Eye (tissue), 1 donor: ENCODE data around the gene WNT7A.
"Not testable (repeated sequence)": the region's sequence is repeated elsewhere in the genome, so short reads cannot be mapped to it uniquely, and the experiment has no call there.

Experiments used
- DNase-seq: peaks from one replicate; pipeline ENCODE4 v3.0.0-alpha.2; 2015

Gene WNT7A

DNA sequence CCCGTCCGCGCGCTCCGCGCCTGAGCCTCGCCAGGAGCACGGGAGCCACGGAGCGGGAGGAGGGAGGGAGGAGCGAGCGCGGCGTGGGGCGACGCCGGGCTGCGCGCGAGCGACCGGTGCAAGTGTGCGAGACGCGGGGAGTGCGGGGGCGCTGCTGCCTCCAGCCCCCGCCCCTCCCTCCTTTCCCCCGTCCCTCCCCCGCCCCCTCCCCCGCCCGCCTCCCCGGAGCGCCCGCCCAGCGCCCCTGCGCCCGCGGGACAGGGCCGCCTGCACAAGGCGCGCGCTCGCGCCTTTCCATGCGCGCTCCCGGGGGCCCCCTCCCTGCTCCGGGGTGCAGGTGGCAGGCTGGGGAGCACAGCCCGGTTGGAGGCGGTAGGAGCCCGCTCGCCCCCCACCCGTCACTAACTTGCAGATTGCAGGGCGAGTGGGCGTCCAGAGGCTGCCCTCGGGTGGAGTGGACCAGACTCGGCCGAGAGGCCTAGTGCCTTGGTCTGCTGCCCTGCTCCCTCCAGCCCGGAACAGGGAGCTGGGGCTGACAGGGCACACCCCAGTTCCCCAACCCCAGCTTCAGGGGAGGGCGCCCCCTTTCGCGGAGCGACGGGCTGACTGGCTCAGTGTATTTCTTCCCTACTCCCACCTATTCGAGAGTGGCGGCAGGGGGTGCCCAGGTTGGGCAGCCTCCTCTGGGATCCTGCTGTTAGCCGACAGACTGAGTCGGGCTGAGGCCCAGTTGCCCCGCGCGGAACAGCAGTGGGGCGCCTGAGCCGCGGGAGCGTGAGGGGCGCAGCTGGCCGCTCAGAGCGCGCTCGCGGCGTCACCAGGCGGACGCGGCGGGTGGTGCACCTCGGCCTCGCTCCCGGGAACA, at the start of gene WNT7A:
Gene WNT7A, minus strand, starts transcription at position 126 of the 865 bp plus-strand sequence. CDS start 255 bp downstream, outside the sequence.
- peak; percentile 84 for DNase-seq

DNA sequence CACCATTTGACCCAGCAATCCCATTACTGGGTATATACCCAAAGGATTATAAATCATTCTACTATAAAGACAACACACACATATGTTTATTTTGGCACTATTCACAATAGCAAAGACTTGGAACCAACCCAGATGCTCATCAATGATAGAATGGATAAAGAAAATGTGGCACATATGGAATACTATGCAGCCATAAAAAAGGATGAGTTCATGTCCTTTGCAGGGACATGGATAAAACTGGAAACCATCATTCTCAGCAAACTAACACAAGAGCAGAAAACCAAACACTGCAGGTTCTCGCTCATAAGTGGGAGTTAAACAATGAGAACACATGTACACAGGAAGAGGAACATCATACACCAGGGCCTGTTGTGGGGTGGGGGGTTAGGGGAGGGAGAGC, 48.9 kb upstream of the WNT7A start:
- not testable (repeated sequence) for DNase-seq

- no peak for DNase-seq
Measured at GRCh38 chr3:13927295-13927694, 47.4 kb upstream of the WNT7A start.

- no peak for DNase-seq
Measured at GRCh38 chr3:13916375-13916774, 36.5 kb upstream of the WNT7A start.

- no peak for DNase-seq
Measured at GRCh38 chr3:13902648-13903238, 22.9 kb upstream of the WNT7A start.

- no peak for DNase-seq
Measured at GRCh38 chr3:13901935-13902584, 22.2 kb upstream of the WNT7A start.

DNA sequence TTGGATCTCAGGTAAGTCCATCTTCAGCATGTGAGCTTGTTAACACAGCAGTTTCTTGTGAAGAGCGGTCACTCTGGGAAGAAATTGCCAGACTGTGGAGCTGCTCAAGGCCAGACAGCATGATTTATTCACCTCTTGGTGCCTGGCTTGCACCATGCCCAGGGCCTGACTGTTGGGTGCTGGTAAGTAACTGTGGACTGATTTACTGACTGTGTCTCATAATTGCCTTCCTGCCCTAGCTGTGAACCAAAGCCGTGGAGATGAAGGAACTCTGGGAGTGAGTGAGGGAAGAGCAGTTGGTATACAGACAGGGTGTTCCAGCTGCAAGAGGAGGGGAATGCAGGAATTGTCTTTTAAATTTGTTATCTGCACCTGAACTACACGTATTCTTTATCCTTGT, 18.5 kb upstream of the WNT7A start:
- DNase-seq: no peak

GRCh38 chr3:13896473-13897154, 16.7 kb upstream of the WNT7A start:
- DNase-seq: peak; percentile 91

DNA sequence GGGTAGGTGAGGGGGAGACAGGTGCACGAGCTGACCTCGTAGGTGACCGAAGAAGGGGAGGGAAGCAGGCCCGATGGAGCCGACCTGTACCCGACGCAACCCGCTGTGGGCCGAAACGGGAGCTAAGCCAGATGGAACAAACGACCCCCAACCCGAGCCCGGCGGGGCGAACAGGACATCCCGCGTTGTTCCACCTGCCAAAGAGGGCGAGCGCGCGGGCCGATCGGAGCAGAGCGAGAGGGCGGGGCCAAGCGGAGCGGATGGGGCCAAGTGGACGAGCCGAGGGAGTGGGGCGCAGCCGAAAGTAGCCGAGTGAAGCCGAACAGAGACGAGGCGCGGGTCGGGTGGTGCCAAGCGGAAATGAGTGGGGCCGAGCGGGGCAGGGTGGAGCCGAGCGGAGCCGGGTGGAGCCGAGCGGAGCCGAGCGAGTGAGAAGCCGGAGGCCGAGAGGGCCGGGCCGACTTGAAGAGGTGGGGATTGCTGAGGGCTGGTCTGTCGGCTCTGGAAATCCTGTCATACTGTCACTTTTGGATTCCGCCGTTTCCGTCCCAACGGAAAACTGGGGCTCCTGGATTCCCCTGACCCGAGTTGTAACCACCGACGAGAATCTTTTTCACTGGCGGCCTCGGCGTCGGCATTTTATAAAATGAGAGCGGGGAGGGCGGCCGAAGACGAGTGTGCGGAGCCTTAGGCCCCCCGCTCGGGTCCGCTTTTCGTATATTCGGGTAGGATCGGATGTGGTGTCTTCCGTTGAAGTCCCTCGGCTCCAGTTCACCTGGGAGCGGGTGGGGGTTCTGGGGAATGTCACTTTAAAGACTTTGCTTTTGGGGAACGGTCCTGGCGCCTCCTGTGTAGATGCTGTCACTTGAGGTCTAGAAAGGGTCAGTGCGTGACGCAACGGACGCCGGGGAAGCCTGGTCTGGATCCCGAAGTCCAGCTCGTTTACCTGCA, 15.6 kb upstream of the WNT7A start:
- peak; percentile 97 for DNase-seq

DNA sequence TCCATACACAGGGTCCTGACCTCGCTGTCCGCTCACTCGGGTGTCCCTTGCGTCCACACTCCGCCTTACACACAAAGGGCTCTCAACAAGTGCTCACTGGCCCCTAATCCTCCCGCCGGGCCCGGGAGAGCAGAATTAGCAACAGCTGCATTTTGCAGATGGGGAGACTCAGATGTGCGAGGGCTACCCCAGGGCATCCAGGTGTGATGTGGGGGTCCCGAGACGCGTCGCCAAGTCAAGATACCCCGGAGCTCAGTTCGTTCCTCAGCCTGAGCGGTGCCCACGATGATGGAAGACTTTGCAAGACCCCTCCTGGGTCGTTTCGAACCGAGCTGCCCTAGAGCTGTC, 14.9 kb upstream of the WNT7A start:
- DNase-seq: peak; percentile 59

DNA sequence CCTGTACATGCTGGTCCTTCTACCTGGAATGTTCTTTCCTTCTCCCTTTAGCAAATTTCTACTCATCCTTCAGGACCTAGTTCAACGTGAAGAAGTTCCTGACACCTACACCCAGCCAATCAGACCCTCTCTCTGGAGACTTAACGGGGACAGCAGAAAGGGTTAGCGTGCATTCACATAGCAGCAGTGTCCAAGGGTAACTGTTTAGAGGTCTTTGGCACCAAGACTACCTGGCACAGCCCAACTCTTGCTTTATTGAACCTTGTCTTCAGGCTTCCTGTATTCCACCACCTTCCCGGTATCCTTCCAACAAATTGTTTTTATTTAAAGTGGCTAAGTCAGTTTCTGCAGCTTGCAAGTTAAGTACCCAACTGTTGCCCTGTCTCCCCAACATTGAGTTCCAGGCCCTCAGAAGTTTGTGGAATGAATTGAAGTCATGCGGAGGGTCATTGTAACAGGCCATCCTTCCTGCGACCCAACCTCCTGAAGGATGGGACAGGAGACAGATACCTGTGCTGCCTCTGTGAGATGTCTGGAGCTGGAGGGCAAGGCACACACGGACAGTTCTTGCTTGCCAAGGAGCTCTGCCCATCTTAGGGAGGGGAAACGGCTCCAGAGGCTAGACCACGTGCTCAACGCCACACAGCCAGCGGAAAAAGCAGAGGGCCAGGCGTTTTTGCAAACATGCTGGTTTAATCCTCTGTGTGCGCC, 14.4 kb upstream of the WNT7A start:
- DNase-seq: peak; percentile 11

DNA sequence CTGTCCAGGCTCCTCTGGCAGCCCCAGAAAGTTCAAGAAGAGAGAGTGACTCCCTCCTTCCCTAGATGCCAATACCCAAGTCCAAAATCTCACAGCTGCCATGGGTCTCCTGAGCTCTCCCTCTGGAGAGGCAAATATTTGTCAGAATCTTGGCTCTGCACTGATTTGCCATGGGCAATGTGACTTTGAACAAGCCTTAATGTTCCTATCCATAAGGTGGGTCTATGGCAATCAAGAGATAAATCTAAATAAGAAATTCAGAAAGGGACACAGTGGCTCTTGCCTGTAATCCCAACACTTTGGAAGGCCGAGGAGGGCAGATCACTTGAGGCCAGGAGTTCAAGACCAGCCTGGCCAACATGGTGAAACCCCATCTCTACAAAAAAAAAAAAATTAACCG, 12.4 kb upstream of the WNT7A start:
- no peak for DNase-seq

DNA sequence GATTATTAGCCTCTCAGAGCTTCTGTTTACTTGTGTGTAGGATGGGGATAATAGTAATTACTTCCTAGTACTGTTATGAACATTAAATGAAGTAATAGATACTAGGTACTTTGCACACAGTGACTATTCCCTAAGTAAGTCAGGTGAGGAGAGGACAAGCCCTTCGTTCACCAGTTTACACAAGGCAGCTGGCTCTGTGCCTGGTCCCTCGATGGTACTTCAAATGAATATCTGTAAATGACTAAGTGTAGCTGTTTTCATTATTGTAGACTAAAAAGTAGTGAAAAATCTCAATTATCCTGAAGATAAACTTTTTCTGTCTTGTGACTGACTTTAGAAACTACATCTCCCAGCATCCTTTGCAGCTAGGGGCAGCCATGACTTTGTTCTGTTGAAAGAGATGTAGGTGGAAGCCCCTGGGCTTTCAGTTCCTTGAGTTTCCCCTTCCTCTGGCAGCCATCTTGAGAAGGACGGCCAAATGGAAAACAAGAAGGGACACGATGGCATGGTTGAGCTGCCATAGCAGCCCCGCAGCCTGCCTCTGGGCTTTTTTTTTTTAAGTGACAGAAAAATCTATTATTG, 11.7 kb upstream of the WNT7A start:
- DNase-seq: peak; percentile 60

GRCh38 chr3:13891017-13891392, 11.1 kb upstream of the WNT7A start:
- DNase-seq: no peak

DNA sequence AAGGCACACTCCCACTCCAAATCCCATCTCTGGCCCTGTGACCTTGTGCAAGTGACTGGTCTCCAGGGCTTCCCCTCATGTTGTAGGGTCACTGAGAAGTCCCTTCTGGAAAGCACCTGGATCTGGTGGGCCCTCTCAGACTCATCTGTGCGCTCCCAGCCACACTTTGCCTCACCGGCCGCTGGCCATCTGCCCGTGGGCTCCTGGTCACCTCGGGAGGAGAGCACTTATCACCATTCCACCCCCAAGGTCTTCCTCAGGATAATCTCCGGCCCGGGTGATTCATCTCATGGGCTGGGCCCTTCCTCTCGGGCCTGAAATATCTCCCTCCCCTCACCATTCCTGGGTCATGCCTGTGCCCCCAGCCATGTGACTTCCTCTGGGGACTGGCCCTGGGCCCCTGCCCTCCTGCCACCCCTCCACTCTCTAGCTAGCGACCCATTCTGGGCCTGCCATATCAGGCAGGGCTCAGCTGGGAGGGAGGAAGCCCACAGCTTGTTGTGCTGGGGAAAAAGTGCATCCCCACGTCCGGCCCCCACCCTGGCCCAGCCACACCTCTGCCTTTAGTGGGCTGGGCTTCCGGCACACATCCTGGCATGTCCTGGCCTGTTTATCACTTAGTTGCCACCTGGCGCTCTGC, 10.6 kb upstream of the WNT7A start:
- DNase-seq: no peak

DNA sequence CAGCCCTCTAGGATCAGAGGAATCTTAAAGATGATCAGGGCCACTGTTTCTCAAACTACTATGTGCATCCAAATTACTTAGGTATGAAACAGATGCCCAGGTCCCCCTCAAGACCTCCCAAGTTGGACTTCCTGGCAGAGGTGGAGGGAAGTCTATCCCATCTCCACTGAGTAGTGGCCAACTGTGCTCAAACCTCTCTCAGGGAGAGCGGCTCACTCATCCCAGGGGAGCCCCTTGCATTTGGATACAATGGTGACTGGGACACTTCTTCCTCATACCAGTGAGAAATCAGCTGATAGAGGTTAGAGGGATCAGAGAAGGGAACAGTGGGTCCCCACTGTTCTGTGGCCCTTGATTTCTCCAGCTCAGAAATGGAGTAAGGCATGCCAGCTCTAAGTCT, 8.7 kb upstream of the WNT7A start:
- no peak for DNase-seq

DNA sequence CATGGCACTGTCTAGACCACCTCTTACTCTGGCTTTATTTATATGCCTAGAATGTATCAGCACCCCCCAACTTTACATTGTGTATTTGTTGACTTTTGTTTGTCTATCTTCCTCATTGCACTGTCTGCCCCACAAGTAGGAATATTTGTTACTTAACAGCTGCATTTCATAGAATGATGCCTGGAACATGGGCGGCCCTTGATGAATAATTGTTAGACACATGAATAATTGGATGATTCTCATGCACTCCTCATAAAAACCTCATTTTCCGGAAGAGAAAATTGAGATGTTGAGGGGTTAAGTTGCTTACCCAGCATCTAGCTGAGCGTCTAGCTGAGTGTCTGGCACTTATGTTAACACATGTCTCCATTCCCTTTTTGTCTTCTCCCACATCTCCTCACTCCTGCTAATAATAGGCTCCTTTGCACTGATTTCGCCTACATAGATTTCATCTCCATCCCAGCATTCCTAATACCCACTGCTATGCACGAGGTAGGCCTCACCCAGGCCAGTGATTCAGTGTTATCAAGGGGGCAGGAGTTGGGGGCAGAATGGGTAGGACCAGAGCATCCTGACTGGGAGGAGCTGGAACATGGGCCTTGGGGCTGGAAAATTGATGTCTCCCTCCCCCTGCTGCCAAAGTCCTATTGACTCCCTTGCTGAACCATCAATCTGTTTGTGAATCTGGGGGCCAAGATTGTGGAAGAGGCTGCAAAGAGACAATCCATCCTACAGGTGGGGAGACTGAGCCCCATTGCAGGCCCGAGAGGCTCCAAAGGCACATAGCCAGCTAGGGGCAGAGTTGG, 7.8 kb upstream of the WNT7A start:
- no peak for DNase-seq

DNA sequence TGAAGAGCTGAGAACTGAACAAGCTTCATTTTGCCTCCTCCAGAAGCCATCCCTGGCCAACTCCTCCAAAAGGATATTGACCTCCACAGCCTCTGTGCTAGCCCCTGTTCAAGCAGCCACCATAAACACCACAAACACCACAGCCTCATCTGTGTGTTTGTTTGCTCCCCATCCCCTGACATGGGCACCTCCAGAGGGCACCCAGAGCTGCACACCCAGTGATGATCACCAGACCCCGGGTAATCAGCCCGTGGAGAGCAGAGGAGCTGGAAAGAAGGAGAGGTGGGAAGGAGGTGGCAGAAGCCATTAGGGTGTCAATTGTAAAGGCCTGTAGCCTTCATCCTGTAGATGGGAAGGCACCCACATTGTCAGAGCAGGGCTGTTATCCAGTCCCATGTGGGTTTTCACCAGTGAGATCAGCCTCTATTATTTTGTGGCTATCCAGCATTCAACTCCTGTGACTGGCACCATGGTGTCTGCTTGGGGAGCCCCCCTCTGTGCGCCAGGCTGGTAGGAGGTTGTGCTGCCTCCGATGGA, 6.8 kb upstream of the WNT7A start:
- DNase-seq: no peak

GRCh38 chr3:13885704-13886010, 5.8 kb upstream of the WNT7A start:
- no peak for DNase-seq
